GM18520 (cell line): ENCODE measurements around the gene PLPP4.

ENCODE experiments used
- ATAC-seq: cut with Tn5 transposase; IDR thresholded peaks from one replicate; pipeline ENCODE4 v1.9.1; 2021; ENCODE audit not compliant: unreplicated experiment

The PLPP4 gene

GRCh38 chr10:120571266-120571665 lies 114.2 kb downstream of the PLPP4 start:
- ATAC-seq = no peak

GRCh38 chr10:120572307-120572706 lies 115.3 kb downstream of the PLPP4 start:
- ATAC-seq = no peak

GRCh38 chr10:120573355-120573754 lies 116.3 kb downstream of the PLPP4 start:
- ATAC-seq = no peak

GRCh38 chr10:120574981-120575380 lies 118.0 kb downstream of the PLPP4 start:
- ATAC-seq = no peak

GRCh38 chr10:120575411-120575810 lies 118.4 kb downstream of the PLPP4 start:
- no peak for ATAC-seq

GRCh38 chr10:120578134-120578533 lies 121.1 kb downstream of the PLPP4 start:
- no peak for ATAC-seq

GRCh38 chr10:120578890-120579289 lies 121.9 kb downstream of the PLPP4 start:
- no peak for ATAC-seq

GRCh38 chr10:120580918-120581895 lies 124.2 kb downstream of the PLPP4 start:
- ATAC-seq = no peak

- ATAC-seq = no peak
Measured at GRCh38 chr10:120582753-120583152, 125.7 kb downstream of the PLPP4 start.

- no peak for ATAC-seq
Measured at GRCh38 chr10:120583424-120584108, 126.5 kb downstream of the PLPP4 start.

GRCh38 chr10:120584786-120585185 lies 127.8 kb downstream of the PLPP4 start:
- no peak for ATAC-seq

- ATAC-seq = no peak
Measured at GRCh38 chr10:120586471-120586872, 129.4 kb downstream of the PLPP4 start.

- ATAC-seq = no peak
Measured at GRCh38 chr10:120587061-120587460, 130.0 kb downstream of the PLPP4 start.

GRCh38 chr10:120588311-120588710 lies 131.3 kb downstream of the PLPP4 start:
- no peak for ATAC-seq

- no peak for ATAC-seq
Measured at GRCh38 chr10:120593693-120594092, 136.7 kb downstream of the PLPP4 start.

- no peak for ATAC-seq
Measured at GRCh38 chr10:120597902-120598301, 140.9 kb downstream of the PLPP4 start.

- ATAC-seq = no peak
Measured at GRCh38 chr10:120598386-120598785, 141.4 kb downstream of the PLPP4 start.

- ATAC-seq = no peak
Measured at GRCh38 chr10:120599200-120599724, 142.2 kb downstream of the PLPP4 start.

- no peak for ATAC-seq
Measured at GRCh38 chr10:120600871-120601649, 144.0 kb downstream of the PLPP4 start.

GRCh38 chr10:120601999-120602398 lies 145.0 kb downstream of the PLPP4 start:
- ATAC-seq = no peak

- no peak for ATAC-seq
Measured at GRCh38 chr10:120605410-120605809, 148.4 kb downstream of the PLPP4 start.
